Left renal cortex interstitium (tissue), 4 donors: Measurements from ENCODE around the gene COMMD10. TPM values are rescaled to one million over a fixed set of nuclear protein-coding genes. Genes with fewer than 3 reads are reported as not detected.

ENCODE experiments used
- DNase-seq, 4 donors: peaks; one replicate each; pipeline ENCODE4 v3.0.0-alpha.2; 2013; ENCODE audit warnings: low read depth in 4 of 4, low spot score in 2 of 4, missing footprints in 1 of 4
- polyA plus RNA-seq, 4 donors: library from polyadenylated mRNA; unstranded; fragments of 120-200 nt; gene quantifications; one replicate each; pipeline ENCODE4 v1.2.1, GENCODE V29; 2013; ENCODE audit not compliant: insufficient read length in 4 of 4

Gene COMMD10
- polyA plus RNA-seq, 4 donors: 53.9 to 63.6 (median 59.2) TPM

- no peak for DNase-seq
Measured at GRCh38 chr5:116340799-116341198, 256.0 kb downstream of the COMMD10 start.

Other genes starting within 250 kb of the COMMD10 start
- gene ATG12, start 243.5 kb upstream of the COMMD10 start, polyA plus RNA-seq: 10 to 100 TPM; 44.8 to 64.2 (median 52.4) TPM
- gene AP3S1, start 243.1 kb upstream of the COMMD10 start, polyA plus RNA-seq: 100 to 1,000 TPM; 102 to 128 (median 119) TPM
- 1 to 10 TPM in 2 of 4 donors, under 1 TPM in 2; 0.51 to 1.7 (median 1.0) TPM for gene LVRN, start 122.5 kb upstream of the COMMD10 start, polyA plus RNA-seq
- gene ARL14EPL, start 52.6 kb upstream of the COMMD10 start, polyA plus RNA-seq: not detected